K562 (cell line): ENCODE data around the gene ADAM22. TPM values are rescaled to one million over a fixed set of nuclear protein-coding genes. Genes with fewer than 3 reads are reported as not detected.
A peak's percentile ranks its signal among the peaks of the same experiment; 100 is the strongest.

Source experiments
- BRF2 ChIP-seq: IDR thresholded peaks from 3 replicates; pipeline ENCODE4 v1.6.1; 2011; ENCODE audit warnings: borderline replicate concordance, mild to moderate bottlenecking; ENCODE audit not compliant: insufficient read length, insufficient read depth
- CUX1 ChIP-seq: fragments of 200-800 bp; sonication (Bioruptor generic); IDR thresholded peaks from 2 replicates; pipeline ENCODE4 v1.6.1; 2016; ENCODE audit warnings: missing genetic modification characterization, missing compliant biosample characterization
- HLTF ChIP-seq: fragments of 450-650 bp; IDR thresholded peaks from 2 replicates; pipeline ENCODE4 v1.6.1; 2016
- MEIS2 ChIP-seq: fragments of 450-650 bp; IDR thresholded peaks from 2 replicates; pipeline ENCODE4 v1.6.1; 2014; ENCODE audit warnings: mild to moderate bottlenecking; ENCODE audit not compliant: partially characterized antibody
- NFRKB ChIP-seq: fragments of 450-650 bp; IDR thresholded peaks from 2 replicates; pipeline ENCODE4 v1.6.1; 2016; ENCODE audit warnings: low read depth
- SAFB ChIP-seq: fragments of 200-400 bp; formaldehyde crosslinking; IDR thresholded peaks from 2 replicates; pipeline ENCODE4 v1.6.1; 2017; ENCODE audit warnings: low read depth, low read length, borderline replicate concordance
- SNIP1 ChIP-seq: fragments of 450-650 bp; IDR thresholded peaks from 2 replicates; pipeline ENCODE4 v1.7.1; 2017; ENCODE audit warnings: low read depth, mild to moderate bottlenecking
- TSHZ1 ChIP-seq: fragments of 250-450 bp; sonication (Bioruptor Pico); IDR thresholded peaks from 2 replicates; pipeline ENCODE4 v1.4.0; 2020; ENCODE audit warnings: mild to moderate bottlenecking, moderate library complexity
- ZNF449 ChIP-seq: fragments of 250-450 bp; sonication (Bioruptor Pico); IDR thresholded peaks from 2 replicates; pipeline ENCODE4 v1.8.0; 2022; ENCODE audit warnings: moderate library complexity, mild to moderate bottlenecking, inconsistent platforms
- ZNF512 ChIP-seq: IDR thresholded peaks from 2 replicates; pipeline ENCODE4 v1.6.1; 2016; ENCODE audit warnings: missing genetic modification characterization, missing compliant biosample characterization
- ZNF551 ChIP-seq: fragments of 250-450 bp; sonication (Bioruptor Pico); IDR thresholded peaks from 2 replicates; pipeline ENCODE4 v1.5.0; 2021; ENCODE audit warnings: mild to moderate bottlenecking, moderate library complexity
- polyA plus RNA-seq, 8 experiments: library from polyadenylated mRNA; depleted of rRNA in 4 of 8; stranded (reverse) in 5 of 8; unstranded in 3 of 8; fragments of >200 nt; fragmentation: Nextera tagmentation in 2 of 8; fragmentation: Illumina TruSeq in 1 of 8; extraction: Ambion mirVana in 2 of 8; extraction: Trizol in 1 of 8; gene quantifications; 2 replicates each; pipeline versions ENCODE4 v1.2.1 to v1.2.3, GENCODE V29; 2011 to 2014; ENCODE audit warnings: inconsistent platforms in 1 of 8, missing spikeins in 1 of 8
- total RNA-seq, 7 experiments: library from RNA; depleted of rRNA in 6 of 7; stranded (reverse); fragments of >200 nt in 6 of 7; fragmentation: Illumina TruSeq in 2 of 7; extraction: Trizol in 2 of 7; gene quantifications; 2 replicates each; pipeline versions ENCODE4 v1.2.1 to v1.2.3, GENCODE V29; 2011 to 2021; ENCODE audit warnings: low replicate concordance in 1 of 7

ADAM22 gene
- total and polyA plus RNA-seq, 9 of the 15 experiments (the other 6 are each of a cell fraction or from before 2014, with no cell fraction given), result 0.01 to 0.58 (median 0.18) TPM

GRCh38 chr7:88219781-88220747 is 286.0 kb downstream of the ADAM22 start, which contains the start of gene SRI (continued):
- TF ChIP-seq CUX1 (CRISPR knock-in tag) (no peak), ZNF449 (CRISPR knock-in tag) (no peak), SNIP1 (no peak), TSHZ1 (CRISPR knock-in tag) (no peak), BRF2 (no peak), ZNF512 (tag) (no peak), MEIS2 (no peak), NFRKB (no peak; the same call in 1 of the 2 replicates), SAFB (peak; percentile 83), ZNF551 (CRISPR knock-in tag) (no peak), HLTF (no peak)
